Skeletal muscle satellite cell (primary cell): Measurements from ENCODE around the gene NINJ1.

Experiments used
- H3K27me3 ChIP-seq: 2 replicates; pipeline ENCODE4 v1.7.0; 2013; ENCODE audit warnings: low read length; ENCODE audit not compliant: control insufficient read depth, insufficient read depth
- H3K36me3 ChIP-seq: 2 replicates; pipeline ENCODE4 v1.7.0; 2013; ENCODE audit warnings: mild to moderate bottlenecking, control low read depth, low read length; ENCODE audit not compliant: insufficient read depth
- H3K4me1 ChIP-seq: 2 replicates; pipeline ENCODE4 v1.7.0; 2013; ENCODE audit warnings: low read length; ENCODE audit not compliant: control insufficient read depth, insufficient read depth
- H3K4me2 ChIP-seq: 2 replicates; pipeline ENCODE4 v1.7.0; 2013; ENCODE audit warnings: mild to moderate bottlenecking, low read length
- H3K4me3 ChIP-seq: 2 replicates; pipeline ENCODE4 v1.7.0; 2013; ENCODE audit warnings: low read length
- H3K9ac ChIP-seq: 2 replicates; pipeline ENCODE4 v1.7.0; 2013; ENCODE audit warnings: mild to moderate bottlenecking, low read depth, low read length, moderate library complexity
- H3K9me3 ChIP-seq: replicated peaks from 2 replicates; pipeline ENCODE4 v1.7.0; 2013; ENCODE audit warnings: mild to moderate bottlenecking, control low read depth, low read length

Gene NINJ1

DNA sequence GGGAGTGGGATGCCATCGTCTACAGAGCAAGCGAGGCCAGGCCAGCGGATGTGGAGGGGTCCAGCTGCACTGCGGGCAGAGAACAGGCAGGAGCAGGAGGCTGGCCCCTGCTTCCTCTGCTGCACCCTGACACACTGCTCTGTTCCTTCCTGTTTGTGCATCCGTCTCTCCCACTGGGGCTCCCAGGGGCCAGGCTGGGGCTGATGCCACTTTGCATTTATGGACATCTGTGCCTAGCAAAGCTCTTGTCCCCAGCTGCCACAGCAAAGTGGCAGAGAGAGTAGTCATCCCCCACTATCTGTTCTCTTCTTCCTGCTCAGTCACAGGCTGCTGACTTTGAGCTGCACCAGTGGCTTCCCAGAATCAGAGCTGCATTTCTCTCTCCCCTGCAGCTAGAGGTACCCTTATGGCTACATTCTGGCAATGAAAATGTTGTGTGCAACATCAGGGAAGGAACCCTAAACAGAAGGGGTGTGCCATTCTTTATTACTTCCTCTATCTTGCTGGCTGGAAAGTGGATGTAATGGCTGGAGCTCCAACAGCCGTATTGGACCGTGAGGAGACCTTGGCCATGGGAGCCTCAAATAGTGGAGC lies 4.2 kb upstream of the NINJ1 start:
- no peak overlapping the region for H3K4me3 ChIP-seq
- H3K9ac ChIP-seq, result no peak overlapping the region
- H3K9me3 ChIP-seq, result peaks cover 4% of the 10 kb centered on the region
- H3K4me1 ChIP-seq, result peaks cover 19% of the 10 kb centered on the region
- no peaks in the 10 kb centered on the region for H3K27me3 ChIP-seq
- H3K36me3 ChIP-seq, result no peaks in the 10 kb centered on the region
- H3K4me2 ChIP-seq, result no peak overlapping the region

DNA sequence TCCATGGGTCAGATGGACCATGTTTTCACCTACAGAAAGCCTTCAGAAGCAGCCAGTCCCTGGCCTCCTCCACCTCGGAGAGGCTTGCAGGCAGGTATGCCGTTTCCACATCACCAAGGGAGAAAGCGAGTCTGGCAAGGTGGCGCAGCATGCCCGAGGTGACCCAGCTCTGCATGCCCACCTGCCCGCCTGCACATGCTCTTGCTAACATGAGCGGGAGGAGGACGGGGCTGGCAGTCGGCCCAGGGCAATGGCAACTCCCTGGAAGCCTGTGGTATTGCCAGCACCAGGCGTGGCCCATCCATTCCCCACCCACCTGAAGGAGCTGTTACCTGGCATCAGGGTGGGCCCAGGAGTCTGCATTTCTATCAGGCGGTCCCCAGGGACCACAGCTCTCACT lies 3.3 kb upstream of the NINJ1 start:
- Histone ChIP-seq H3K4me1 (peaks cover 28% of the 10 kb centered on the region), H3K9ac (no peak overlapping the region), H3K4me2 (no peak overlapping the region), H3K9me3 (peaks cover 4% of the 10 kb centered on the region), H3K4me3 (no peak overlapping the region), H3K27me3 (no peaks in the 10 kb centered on the region), H3K36me3 (no peaks in the 10 kb centered on the region)

DNA sequence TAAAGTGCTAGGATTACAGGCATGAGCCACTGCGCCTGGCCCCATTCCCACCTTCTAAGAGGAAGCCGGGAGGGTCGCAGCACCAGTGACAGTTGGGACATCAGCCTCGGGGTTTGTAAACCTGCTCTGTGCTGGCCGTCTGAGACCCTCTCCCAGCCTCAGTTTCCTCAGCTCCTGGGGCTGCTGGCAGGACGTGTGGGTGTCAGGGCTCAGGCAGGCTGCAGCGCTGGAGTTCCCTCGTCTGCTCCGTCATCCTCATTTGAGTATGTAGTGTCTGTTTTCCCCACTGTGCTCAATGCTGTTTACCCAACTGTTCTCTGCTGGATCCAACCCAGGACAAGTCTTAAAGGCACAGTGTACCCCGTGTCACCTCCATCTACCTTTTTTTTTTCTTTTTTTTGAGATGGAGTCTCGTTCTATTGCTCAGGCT lies 2.0 kb upstream of the NINJ1 start:
- H3K9me3 ChIP-seq, result peaks cover 4% of the 10 kb centered on the region
- no peaks in the 10 kb centered on the region for H3K27me3 ChIP-seq
- H3K4me3 ChIP-seq, result no peak overlapping the region
- no peaks in the 10 kb centered on the region for H3K36me3 ChIP-seq
- no peak overlapping the region for H3K9ac ChIP-seq
- peak overlapping the region; percentile 21 for H3K4me2 ChIP-seq
- peaks cover 41% of the 10 kb centered on the region for H3K4me1 ChIP-seq

DNA sequence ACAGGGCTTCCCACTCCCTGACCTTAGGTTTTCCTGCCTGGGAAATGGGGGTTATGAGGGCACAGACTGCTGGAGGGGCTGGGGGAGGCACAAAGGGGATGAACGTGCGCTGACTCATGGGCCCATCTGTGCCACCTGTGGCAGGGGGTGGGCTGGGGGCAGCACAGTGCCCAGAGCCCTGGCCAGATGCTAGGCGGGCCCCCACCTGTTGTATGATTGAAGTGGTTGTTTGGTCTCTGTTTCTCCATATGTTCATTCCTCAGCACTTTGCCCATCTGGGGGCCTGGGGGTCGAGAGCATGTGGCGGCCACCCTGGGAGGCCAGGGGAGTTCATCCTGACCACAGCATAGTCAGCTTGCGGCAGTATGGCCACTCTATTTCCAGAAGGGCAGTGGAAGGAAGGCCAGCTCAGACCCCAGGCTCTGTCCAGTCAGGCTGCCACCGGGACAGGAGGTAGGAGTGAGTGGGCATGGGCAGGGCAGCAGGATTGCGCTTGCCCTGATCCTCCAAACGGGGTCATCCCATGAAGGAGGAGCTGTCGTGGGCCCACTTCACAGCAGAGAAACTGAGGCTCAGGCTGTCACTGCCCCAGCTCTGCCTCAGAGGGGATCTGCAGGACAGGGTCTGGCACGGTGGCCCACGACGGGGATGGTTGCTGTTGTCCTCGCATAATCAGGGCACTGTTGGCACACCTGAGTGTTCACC lies 841 bp upstream of the NINJ1 start:
- Histone ChIP-seq H3K9ac (peak overlapping the region; percentile 87), H3K27me3 (no peaks in the 10 kb centered on the region), H3K4me1 (peaks cover 42% of the 10 kb centered on the region), H3K36me3 (no peaks in the 10 kb centered on the region), H3K4me2 (peak overlapping the region; percentile 89), H3K9me3 (peaks cover 4% of the 10 kb centered on the region), H3K4me3 (peak overlapping the region; percentile 92)

DNA sequence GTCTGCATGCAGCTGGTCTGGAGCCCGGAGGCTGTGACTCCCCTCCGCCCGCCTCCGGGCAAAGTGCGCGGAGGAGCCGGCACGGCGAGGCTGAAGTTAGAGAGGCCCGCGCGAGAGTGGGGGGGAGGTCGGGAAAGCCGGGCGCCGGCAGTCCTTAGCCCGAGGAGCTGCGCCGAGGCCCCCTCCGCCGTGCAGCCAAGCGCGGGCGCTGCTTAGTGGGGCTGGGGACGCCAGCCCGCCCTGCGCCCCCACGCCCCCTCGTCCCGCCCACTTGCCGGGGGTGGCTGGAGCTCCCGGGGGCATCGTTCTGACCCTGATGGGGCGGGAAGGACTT lies 403 bp downstream of the NINJ1 start:
- no peaks in the 10 kb centered on the region for H3K27me3 ChIP-seq
- peak overlapping the region; percentile 89 for H3K4me2 ChIP-seq
- H3K36me3 ChIP-seq, result no peaks in the 10 kb centered on the region
- peaks cover 4% of the 10 kb centered on the region for H3K9me3 ChIP-seq
- peak overlapping the region; percentile 87 for H3K9ac ChIP-seq
- peak overlapping the region; percentile 92 for H3K4me3 ChIP-seq
- H3K4me1 ChIP-seq, result peaks cover 42% of the 10 kb centered on the region

DNA sequence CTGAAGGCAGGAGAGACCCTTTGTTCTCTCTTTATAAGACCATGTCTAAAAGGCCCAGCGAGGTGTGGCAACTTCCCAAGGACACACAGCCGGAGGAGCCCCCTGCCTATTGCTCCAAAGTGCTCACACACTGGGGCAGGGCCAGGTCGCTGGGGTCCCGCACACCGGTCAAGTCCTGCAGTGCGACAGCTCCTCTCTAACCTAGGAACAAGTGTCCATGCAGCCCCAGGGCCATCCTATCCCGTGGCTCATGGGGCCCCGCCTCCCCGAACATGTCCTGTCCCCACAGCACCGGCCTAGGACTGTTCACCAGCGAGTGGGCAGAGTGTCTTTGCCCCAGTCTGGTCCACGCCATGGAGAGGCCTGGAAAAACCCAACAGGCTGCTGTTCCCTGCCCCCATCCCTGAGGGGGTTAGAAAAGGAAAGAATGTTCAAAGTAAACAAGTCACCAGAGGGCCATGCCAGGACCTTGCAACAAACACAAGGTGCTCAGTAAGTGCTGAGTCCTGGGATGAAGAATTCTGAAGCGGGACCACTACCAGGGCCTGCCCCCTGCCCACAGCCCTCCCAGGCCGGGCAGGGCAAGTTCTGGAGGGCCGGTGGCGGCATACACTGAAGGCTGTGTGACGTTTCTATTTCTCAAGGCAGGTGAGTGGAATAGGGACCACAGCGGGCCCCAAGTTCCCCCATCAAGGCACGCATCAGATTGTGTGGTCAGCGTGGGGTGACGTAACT lies 938 bp downstream of the NINJ1 start:
- Histone ChIP-seq H3K9ac (peak overlapping the region; percentile 87), H3K27me3 (no peaks in the 10 kb centered on the region), H3K36me3 (no peaks in the 10 kb centered on the region), H3K4me3 (peak overlapping the region; percentile 92), H3K4me1 (peaks cover 42% of the 10 kb centered on the region), H3K4me2 (peak overlapping the region; percentile 89), H3K9me3 (no peaks in the 10 kb centered on the region)

DNA sequence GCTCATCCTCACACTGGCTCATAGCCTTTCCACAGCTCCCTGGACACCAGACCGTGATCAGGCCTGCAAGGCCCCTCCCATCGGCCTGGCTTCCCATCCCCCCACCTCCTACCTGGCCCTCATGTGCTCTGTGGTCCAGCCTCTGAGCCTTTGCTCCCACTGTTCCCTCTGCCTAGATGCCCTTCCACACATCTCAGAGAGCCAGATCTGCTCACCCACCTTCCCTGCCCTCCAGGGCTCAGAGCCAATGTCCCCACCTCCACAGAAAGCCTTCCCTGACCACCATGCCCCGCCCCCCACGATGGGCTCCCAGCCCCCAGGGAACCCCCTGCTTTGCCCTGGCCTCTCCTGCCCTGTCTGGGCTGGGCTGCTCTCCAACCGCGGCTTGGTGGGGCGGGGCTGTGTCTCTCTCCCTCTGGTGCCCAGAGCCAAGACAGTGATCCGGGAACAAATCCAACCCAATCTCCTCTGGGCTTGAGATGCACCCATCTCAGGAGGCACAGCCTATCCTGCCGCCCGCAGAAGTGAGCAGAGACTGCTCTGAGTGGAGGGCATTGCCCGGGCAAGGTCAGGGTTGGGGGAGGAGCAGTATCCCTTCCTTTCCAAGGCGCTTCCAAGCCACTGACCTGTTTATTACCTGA lies 1.6 kb downstream of the NINJ1 start:
- Histone ChIP-seq H3K27me3 (no peaks in the 10 kb centered on the region), H3K4me2 (peak overlapping the region; percentile 89), H3K4me3 (peak overlapping the region; percentile 92), H3K36me3 (no peaks in the 10 kb centered on the region), H3K9ac (peak overlapping the region; percentile 87), H3K4me1 (peaks cover 45% of the 10 kb centered on the region), H3K9me3 (no peaks in the 10 kb centered on the region)

DNA sequence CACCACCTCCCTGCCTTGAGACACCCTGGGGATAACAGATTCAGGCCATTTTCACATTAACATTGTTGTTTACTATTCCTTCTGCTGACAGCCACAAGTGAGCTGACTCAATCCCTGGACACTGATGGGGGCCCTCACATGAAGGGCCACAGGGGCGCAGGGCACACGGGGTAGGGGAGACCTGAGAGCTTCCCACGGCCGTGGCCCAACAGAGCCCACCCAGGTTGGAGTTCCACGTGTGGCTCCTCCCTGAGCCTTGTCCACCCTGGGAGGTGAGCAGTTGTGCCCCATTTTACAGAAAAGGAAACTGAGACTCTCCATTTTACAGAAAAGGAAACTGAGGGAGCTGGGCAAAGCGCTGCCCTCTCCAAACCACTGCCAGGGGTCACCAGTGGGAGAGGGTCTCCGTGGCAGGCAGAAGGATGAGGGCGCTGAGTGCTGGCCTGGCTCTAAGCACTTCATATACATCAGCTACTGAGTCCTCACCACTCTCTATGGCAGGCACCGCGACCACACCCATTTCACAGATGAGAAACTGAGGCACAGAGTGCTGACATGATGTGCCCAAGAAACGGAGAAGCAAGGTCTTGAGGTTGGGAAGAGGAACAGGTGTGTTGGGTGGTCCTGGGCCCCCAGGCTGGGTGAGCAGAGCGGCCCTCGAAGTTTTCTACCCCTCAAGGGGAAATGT lies 2.3 kb downstream of the NINJ1 start:
- Histone ChIP-seq H3K4me2 (peak overlapping the region; percentile 89), H3K4me3 (no peak overlapping the region), H3K36me3 (no peaks in the 10 kb centered on the region), H3K27me3 (no peaks in the 10 kb centered on the region), H3K4me1 (peaks cover 52% of the 10 kb centered on the region), H3K9me3 (no peaks in the 10 kb centered on the region), H3K9ac (no peak overlapping the region)

DNA sequence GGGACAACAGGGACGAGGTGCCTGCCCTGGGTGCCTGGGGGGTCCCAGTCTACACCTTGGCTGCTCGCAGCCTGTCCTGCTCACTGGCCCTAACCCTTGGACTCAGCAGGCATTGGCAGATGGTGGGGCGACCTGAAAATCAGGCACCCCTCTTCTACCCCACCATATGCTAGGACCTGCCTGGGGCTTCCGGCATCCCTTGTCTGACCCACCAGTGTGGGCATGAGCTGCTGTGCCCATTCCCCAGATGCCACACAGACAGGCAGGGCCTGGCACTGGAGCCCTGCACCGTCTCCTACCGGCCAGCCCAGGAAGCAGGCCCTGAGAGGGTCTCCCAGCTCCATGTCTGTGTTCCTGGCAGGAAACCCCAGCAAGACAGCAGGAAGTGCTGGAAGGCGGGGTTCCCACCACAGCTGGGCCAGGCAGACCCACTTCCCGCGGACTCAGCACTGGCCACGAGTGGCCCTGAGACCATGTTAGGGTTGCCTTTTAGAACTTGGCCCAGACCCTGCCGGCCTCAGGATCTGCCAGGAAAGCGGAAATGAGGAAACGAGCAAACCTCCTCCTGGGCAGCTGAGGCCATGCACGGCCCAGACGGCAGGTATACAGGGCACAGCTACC lies 3.1 kb downstream of the NINJ1 start:
- Histone ChIP-seq H3K4me1 (peaks cover 56% of the 10 kb centered on the region), H3K4me2 (peak overlapping the region; percentile 4), H3K4me3 (no peak overlapping the region), H3K9ac (no peak overlapping the region), H3K36me3 (no peaks in the 10 kb centered on the region), H3K27me3 (no peaks in the 10 kb centered on the region), H3K9me3 (no peaks in the 10 kb centered on the region)

DNA sequence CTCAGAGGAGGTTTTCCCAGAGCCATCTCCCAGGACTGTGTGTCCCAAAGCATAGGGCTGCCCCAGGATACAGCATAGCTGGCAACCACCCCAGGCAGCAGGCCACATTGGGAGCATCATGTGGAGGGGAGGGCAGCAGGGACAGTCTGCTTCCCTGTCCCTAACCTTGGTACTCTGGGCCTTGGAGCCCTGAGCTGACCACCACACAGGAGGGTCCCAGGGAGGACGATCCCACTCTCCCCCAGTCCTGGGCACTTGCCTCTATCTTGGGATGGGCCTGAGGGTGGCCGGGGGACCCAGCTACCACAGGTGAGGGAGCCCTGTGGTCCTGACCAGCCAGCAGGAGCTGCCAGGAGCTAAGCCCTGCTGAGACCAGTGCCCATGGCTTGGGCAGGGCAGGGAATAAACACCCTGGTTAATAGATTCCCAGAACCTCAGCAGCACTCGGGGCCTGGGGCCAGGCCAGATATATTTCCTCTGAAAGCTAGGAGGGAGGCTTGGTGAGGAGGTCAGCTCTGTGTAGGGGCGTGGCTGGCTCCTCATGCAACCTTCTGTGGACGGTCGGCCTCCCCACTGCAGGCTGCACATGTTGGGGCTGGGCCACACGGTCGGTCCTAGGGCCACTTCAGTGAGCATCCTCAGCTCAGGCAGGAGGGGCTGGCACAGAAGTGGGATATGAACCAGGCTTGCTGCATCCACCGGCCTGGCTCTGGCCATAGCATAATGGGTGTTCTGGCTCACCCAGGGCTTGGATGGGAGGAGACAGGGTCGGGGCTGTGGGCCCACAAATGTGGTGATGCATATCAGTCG lies 4.2 kb downstream of the NINJ1 start:
- H3K4me3 ChIP-seq, result no peak overlapping the region
- peaks cover 2% of the 10 kb centered on the region for H3K36me3 ChIP-seq
- H3K9ac ChIP-seq, result no peak overlapping the region
- no peaks in the 10 kb centered on the region for H3K9me3 ChIP-seq
- no peak overlapping the region for H3K4me2 ChIP-seq
- H3K4me1 ChIP-seq, result peaks cover 51% of the 10 kb centered on the region
- H3K27me3 ChIP-seq, result no peaks in the 10 kb centered on the region
